HL-60 (cell line): Measurements from ENCODE around the gene TMEM170A.
A peak's percentile ranks its signal among the peaks of the same experiment; 100 is the strongest.

Source experiments
- DNase-seq, 2 experiments: peaks; one replicate each; pipeline ENCODE4 v3.0.0-alpha.2; 2010 to 2020; ENCODE audit warnings: low read depth in 1 of 2, low spot score in 1 of 2
- H3K27ac ChIP-seq: fragments of 250-450 bp; sonication (Bioruptor Pico); replicated peaks from 2 replicates; pipeline ENCODE4 v1.5.1; 2020; ENCODE audit warnings: mild to moderate bottlenecking, moderate library complexity
- H3K27me3 ChIP-seq: fragments of 250-450 bp; sonication (Bioruptor Pico); 2 replicates; pipeline ENCODE4 v1.5.1; 2021; ENCODE audit warnings: mild to moderate bottlenecking, moderate library complexity; ENCODE audit not compliant: insufficient read depth, poor library complexity, severe bottlenecking
- H3K4me3 ChIP-seq: replicated peaks from 2 replicates; pipeline ENCODE4 v1.5.1; 2011; ENCODE audit warnings: mild to moderate bottlenecking, control low read depth, low read length; ENCODE audit not compliant: insufficient read depth
- GABPA ChIP-seq: IDR thresholded peaks from 2 replicates; pipeline ENCODE4 v1.6.1; 2012; ENCODE audit warnings: low read depth
- POLR2AphosphoS5 ChIP-seq: IDR thresholded peaks from 2 replicates; pipeline ENCODE4 v1.6.1; 2012; ENCODE audit warnings: low read depth
- REST ChIP-seq: IDR thresholded peaks from 2 replicates; pipeline ENCODE4 v1.6.1; 2012; ENCODE audit warnings: low read depth; ENCODE audit not compliant: insufficient replicate concordance
- SPI1 ChIP-seq: IDR thresholded peaks from 2 replicates; pipeline ENCODE4 v1.6.1; 2012; ENCODE audit warnings: low read depth, mild to moderate bottlenecking, borderline replicate concordance
- TF ChIP-seq, protein P1 (sequence below): IDR thresholded peaks from one replicate; pipeline ENCODE4 v1.5.1; 2011; ENCODE audit warnings: low read length, control low read depth, inconsistent platforms; ENCODE audit not compliant: insufficient read depth

Gene TMEM170A

GRCh38 chr16:75406943-75407342 lies 57.5 kb downstream of the TMEM170A start:
- no peak for TF ChIP-seq POLR2AphosphoS5
- no peak for DNase-seq
- no peak overlapping the region for H3K27ac ChIP-seq

GRCh38 chr16:75402821-75403475 lies 61.5 kb downstream of the TMEM170A start:
- DNase-seq, result no peak
- Histone ChIP-seq H3K27me3 (no peaks in the 10 kb centered on the region), H3K27ac (no peak overlapping the region), H3K4me3 (no peak overlapping the region)
- TF ChIP-seq GABPA (no peak), REST (no peak), POLR2AphosphoS5 (no peak), SPI1 (no peak)
- TF ChIP-seq, protein P1, sequence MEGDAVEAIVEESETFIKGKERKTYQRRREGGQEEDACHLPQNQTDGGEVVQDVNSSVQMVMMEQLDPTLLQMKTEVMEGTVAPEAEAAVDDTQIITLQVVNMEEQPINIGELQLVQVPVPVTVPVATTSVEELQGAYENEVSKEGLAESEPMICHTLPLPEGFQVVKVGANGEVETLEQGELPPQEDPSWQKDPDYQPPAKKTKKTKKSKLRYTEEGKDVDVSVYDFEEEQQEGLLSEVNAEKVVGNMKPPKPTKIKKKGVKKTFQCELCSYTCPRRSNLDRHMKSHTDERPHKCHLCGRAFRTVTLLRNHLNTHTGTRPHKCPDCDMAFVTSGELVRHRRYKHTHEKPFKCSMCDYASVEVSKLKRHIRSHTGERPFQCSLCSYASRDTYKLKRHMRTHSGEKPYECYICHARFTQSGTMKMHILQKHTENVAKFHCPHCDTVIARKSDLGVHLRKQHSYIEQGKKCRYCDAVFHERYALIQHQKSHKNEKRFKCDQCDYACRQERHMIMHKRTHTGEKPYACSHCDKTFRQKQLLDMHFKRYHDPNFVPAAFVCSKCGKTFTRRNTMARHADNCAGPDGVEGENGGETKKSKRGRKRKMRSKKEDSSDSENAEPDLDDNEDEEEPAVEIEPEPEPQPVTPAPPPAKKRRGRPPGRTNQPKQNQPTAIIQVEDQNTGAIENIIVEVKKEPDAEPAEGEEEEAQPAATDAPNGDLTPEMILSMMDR, result peak; percentile 42

More at GRCh38 chr16:75406943-75407342, 57.5 kb downstream of the TMEM170A start:
- Histone ChIP-seq H3K4me3 (no peak overlapping the region), H3K27me3 (no peaks in the 10 kb centered on the region)

DNA sequence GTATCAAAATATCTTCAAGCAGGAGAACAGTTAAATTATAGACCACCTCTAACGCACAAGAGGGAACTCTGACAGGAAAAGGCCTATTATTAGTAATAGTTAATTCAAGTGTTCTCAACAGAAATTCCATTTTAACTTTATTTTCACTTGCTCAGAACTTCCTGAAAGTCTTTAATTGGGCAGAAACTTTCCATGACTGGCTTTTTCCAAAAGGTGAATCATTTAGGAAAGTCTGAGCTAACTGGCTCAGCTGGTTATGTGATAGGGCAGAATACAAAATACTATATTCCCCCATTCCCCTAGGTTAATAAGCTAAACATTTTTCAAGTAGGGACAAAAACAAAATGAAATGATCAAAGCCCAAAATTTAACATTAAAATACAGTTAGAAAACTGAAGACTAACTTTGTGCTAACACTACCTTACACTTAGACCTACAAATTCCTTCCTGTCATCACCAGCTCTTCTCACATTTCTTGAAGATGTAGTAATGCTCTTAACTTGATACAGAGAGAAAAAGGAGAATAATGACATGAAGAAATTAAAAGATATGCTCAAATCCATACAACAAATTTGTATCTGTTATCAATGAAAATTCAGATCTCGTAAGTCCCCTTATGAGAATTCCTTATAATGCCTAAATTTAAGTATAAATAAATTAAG lies 62.2 kb downstream of the TMEM170A start:
- no peak overlapping the region for H3K27ac ChIP-seq
- no peak for DNase-seq
- no peaks in the 10 kb centered on the region for H3K27me3 ChIP-seq
- no peak overlapping the region for H3K4me3 ChIP-seq
- no peak for TF ChIP-seq GABPA
- no peak for TF ChIP-seq POLR2AphosphoS5
- TF ChIP-seq, protein P1, result no peak
- TF ChIP-seq SPI1, result no peak

GRCh38 chr16:75401691-75402090 lies 62.8 kb downstream of the TMEM170A start:
- no peak for DNase-seq
- H3K4me3 ChIP-seq, result no peak overlapping the region
- no peaks in the 10 kb centered on the region for H3K27me3 ChIP-seq
- H3K27ac ChIP-seq, result no peak overlapping the region
- no peak for TF ChIP-seq GABPA
- TF ChIP-seq SPI1, result no peak
- TF ChIP-seq POLR2AphosphoS5, result no peak
- TF ChIP-seq, protein P1, result no peak
- TF ChIP-seq REST, result no peak
